WERI-Rb-1 (cell line): Measurements from ENCODE around the gene SYNGAP1.
"Not testable (repeated sequence)": the region's sequence is repeated elsewhere in the genome, so short reads cannot be mapped to it uniquely, and the experiment has no call there.

Source experiments
- DNase-seq: peaks from one replicate; pipeline ENCODE4 v3.0.0-alpha.2; 2020
- H3K27ac ChIP-seq: fragments of 250-450 bp; sonication (Bioruptor Pico); 2 replicates; pipeline ENCODE4 v1.5.1; 2020; ENCODE audit warnings: mild to moderate bottlenecking, moderate library complexity
- H3K27me3 ChIP-seq: fragments of 250-450 bp; sonication (Bioruptor Pico); 2 replicates; pipeline ENCODE4 v1.5.1; 2021; ENCODE audit warnings: mild to moderate bottlenecking, low read depth, moderate library complexity; ENCODE audit not compliant: insufficient read depth, severe bottlenecking
- H3K36me3 ChIP-seq: fragments of 250-450 bp; sonication (Bioruptor Pico); 2 replicates; pipeline ENCODE4 v1.5.1; 2020; ENCODE audit warnings: mild to moderate bottlenecking, moderate library complexity
- H3K4me3 ChIP-seq: 2 replicates; pipeline ENCODE4 v1.5.1; 2011; ENCODE audit warnings: low read depth, mild to moderate bottlenecking, control low read depth, low read length
- H3K9me3 ChIP-seq: fragments of 250-450 bp; sonication (Bioruptor Pico); 2 replicates; pipeline ENCODE4 v1.5.1; 2021; ENCODE audit warnings: mild to moderate bottlenecking, moderate library complexity; ENCODE audit not compliant: severe bottlenecking
- CTCF ChIP-seq: IDR thresholded peaks from 2 replicates; pipeline ENCODE4 v1.5.1; 2011; ENCODE audit warnings: low read depth, mild to moderate bottlenecking, control low read depth, inconsistent platforms, low read length

The SYNGAP1 gene

GRCh38 chr6:33419580-33420490 lies at the start of gene SYNGAP1:
Gene SYNGAP1 (plus strand): TSS chr6:33420065. CDS start chr6:33420265, 200 bp downstream.
- peak within 1 kb of the TSS; percentile 93 for H3K27ac ChIP-seq
- no peaks in the 10 kb centered on the region for H3K27me3 ChIP-seq
- peak; percentile 91 for DNase-seq
- H3K9me3 ChIP-seq: no peaks in the 10 kb centered on the region
- peak within 1 kb of the TSS; percentile 51 for H3K4me3 ChIP-seq
- H3K36me3 ChIP-seq: peaks cover 59% of the 10 kb centered on the region
- TF ChIP-seq CTCF: no peak

- not testable (repeated sequence) for H3K9me3 ChIP-seq, H3K27me3 ChIP-seq, H3K4me3 ChIP-seq, H3K36me3 ChIP-seq
- peak overlapping the region; percentile 49 for H3K27ac ChIP-seq
- DNase-seq: peak; percentile 35
Measured at GRCh38 chr6:33371901-33372300, 48.0 kb upstream of the SYNGAP1 start.

GRCh38 chr6:33372526-33373123 lies 47.2 kb upstream of the SYNGAP1 start:
- Histone ChIP-seq H3K9me3 (no peaks in the 10 kb centered on the region), H3K36me3 (no peaks in the 10 kb centered on the region), H3K27ac (peak overlapping the region; percentile 49), H3K4me3 (no peak overlapping the region), H3K27me3 (no peaks in the 10 kb centered on the region)
- peak; percentile 57 for DNase-seq
- TF ChIP-seq CTCF: no peak

GRCh38 chr6:33373960-33374910 lies 45.6 kb upstream of the SYNGAP1 start:
- H3K9me3 ChIP-seq: no peaks in the 10 kb centered on the region
- H3K4me3 ChIP-seq: no peak overlapping the region
- no peak for DNase-seq
- TF ChIP-seq CTCF: no peak
- no peaks in the 10 kb centered on the region for H3K36me3 ChIP-seq
- no peaks in the 10 kb centered on the region for H3K27me3 ChIP-seq
- peak overlapping the region; percentile 4 for H3K27ac ChIP-seq

- TF ChIP-seq CTCF: no peak
- Histone ChIP-seq H3K9me3 (no peaks in the 10 kb centered on the region), H3K36me3 (no peaks in the 10 kb centered on the region), H3K4me3 (no peak overlapping the region), H3K27ac (peak overlapping the region; percentile 28), H3K27me3 (no peaks in the 10 kb centered on the region)
- no peak for DNase-seq
Measured at GRCh38 chr6:33375143-33375671, 44.7 kb upstream of the SYNGAP1 start.
